ENCODE results near the gene ZBTB20.
"Not testable (repeated sequence)": the region's sequence is repeated elsewhere in the genome, so short reads cannot be mapped to it uniquely, and the experiment has no call there.

The ZBTB20 gene

DNA sequence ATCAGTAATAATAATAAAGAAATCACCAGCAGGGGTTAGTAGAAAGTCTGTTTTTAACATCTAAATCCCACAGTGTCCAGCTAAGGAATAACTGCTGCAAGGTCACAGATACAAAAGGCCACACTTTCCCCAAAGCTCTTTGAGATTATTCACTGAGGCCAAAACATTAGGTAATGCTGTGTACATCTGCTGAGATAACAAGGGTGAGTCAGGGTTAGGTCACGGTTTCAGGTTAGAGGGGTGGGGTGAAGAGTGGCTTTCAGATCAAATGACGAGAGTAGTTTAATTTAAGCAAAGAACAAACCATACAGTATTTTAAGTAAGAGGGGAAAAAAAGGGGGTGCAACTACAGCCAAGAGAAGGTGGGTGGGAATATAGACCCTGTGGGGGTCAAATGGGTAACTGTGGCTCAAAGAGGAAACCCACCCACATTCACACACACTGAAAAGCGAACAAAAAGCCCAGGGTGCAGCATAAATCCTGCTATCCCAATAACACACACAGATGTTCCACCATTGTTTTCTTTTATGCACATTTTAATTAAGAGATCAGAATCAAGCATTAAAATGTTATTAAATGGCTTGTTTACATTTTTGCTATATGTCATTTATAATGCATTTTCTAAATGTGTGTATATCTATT, 440.4 kb downstream of the ZBTB20 start:
- DNase-seq = no peak

DNA sequence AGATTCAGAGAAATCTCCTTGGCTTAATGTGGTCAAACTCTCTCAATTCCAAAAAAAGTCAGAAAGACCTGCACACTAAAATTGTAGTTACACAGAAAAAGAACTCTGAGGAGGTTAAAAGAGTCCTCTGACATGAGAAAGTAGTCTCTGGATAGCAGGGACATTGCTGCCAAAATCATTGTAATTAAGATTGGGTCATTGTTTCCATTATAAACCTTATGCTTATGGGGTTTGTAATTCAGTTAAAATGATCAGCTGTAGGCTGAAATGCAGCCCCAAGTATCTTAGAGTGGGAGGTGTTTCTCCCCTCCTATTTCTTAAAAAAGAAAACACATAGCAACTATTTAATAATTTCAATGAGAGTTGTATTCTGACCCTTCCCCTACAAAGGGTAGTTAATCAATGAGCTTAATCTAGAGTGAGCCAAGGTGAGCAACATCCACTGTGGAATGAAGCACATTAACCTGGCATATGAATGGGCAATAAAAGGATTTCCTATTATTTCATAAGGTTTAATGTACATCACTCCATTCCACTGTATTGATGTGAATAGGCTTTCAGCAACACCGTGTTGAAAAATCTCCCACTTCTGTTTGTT, 446.4 kb downstream of the ZBTB20 start:
- no peak for DNase-seq

DNA sequence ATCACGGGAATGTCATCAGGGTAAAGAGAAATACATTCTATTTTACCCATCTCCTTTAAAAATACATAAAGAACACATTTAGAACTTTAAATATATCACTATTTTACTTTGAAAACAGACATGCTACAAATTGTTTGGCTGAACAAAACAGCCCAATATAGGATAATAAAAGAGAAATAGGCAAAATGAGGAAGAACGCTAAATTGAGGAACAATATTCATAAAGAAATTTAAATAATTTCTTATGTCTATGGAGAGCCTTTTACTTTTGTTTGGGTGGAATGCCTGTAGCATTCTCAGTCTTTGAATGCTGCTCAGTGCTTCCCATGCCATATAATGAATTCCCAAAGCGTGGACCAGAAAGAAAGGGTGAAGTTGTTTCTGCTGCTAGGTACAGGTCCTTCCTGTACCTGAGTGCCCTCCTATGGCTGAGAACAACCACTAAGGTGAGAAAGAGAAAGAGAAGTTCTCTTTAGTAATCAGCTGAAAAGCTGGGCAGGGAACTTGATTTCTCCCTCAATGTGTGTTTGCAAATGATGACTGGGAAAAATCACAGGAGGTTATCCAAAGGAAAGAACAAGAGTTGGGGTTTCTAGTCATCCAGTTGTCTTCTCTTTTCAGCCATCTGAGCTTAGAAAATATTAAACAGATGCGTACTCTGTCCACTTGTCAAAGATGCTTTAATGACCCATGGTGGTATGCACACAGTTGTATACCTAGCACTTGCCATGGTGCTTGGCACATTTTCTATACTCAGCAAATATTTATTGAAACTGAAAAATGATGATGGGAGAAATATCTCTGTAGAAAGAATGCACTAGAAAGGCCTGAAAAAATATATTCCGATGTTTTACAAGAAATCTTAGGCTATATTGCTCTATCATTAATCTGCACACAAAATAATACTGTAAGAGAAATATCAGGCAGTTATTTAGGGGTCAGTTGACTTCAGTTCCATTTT, 448.7 kb downstream of the ZBTB20 start:
- no peak for DNase-seq

DNA sequence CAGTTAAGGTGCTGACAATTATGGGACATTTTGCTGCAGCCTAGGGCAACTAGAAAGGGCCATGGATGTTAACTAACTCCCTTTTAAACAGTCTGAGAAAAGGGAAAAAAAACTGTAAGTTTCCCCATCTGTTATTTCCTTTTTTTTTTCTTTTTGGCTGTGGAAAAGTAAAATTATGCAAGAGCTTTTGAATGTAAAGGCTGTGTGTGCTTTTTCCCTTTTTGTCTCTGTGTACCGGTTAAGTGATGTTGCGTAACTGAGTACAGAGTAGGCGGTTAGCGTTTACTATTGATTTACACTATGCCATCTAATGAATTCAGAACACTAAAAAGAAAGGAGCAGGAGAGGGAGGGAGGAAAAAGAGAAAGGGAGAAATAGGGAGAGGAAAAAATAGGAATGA, 449.7 kb downstream of the ZBTB20 start:
- no peak for DNase-seq

DNA sequence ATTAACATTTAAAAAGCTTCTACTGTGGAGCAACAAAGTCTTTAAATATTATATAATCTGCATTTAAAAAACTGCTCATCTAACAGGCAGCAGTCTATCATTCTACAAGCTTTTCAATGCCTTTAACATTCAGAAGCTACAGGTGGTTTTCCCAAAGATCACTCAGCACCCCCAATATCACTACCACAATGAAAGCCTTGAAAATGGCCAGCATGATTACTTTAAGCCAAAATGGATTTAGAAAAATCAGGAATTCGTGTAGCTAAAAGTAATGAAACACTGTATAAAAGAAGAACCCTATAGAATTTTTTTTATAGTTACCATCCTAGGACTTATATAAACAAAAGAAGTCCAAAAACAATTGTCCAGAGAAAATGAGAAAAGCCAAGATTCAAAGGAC, 452.8 kb downstream of the ZBTB20 start:
- DNase-seq = no peak

DNA sequence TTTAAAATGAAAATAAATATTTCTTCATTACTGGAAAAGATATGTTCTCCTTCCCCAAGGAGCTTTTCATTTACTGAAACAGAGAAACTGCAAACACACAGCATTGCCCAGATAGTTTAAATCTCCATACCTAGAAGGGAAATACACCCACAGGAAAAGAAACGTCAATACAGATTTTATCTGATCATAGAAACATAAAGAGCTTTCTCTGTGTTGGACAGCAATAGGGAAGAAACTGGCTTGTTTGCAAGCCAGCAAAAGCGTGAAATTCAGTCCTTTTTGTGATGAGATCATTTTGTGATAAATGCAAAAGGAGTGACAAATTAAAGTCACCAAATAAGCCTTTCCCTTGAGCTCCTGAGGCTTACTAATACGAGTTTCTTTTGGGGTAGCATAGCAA, 455.2 kb downstream of the ZBTB20 start:
- no peak for DNase-seq

DNA sequence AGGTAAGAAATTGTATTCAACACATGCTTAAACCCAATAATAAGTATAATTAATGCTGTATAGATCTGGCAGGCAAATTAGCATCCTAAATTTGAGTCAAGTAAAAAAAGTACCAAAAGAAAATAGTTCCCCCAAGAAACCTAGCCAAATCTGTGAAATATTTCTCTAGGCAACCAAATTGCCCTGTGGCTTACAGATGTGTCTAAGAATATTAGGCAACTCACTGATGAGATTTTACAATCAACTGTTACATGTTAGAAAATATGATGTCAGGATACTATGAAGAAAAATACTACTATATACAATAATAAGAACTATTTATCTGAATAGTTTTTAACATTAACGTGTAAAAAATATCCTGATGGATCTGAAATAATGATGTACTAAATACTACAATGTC, 456.2 kb downstream of the ZBTB20 start:
- DNase-seq = no peak

DNA sequence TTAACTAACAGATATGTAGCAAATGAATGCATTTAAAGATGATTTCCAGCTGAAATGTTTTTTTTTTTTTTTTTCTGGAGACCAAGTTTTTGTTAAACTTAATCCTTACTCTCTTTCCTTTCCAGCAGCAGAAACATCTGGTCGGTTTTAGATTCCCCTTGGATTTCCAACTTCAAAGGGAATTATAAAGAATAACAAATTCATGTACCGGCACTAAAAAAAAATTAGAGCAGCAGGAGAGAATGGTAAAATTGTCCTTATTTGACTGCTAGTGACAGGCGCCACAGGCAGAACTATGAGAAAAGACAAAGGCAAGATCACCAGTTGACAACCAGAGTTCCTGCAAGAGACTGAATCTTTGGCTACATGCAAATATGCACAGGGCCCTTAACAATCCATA, 459.9 kb downstream of the ZBTB20 start:
- DNase-seq = no peak

DNA sequence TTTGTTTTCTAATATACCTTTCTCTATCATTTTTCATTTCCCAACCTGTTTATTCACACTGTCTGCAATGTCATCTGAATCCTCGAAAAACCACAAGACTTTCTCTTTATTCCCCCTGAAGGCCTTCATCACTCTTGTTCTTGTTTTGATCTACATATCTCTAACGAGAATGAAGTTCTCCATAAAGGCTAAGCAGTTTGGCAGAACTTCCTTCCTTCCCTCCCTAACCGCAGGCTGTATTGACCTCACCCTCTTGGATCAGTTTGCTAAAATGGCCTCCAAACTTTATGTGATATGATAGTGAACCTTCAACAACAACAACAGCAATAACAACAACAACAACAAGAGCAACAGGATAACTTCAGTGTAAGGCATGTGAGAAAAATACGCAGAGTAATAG, 460.5 kb downstream of the ZBTB20 start:
- DNase-seq = no peak

DNA sequence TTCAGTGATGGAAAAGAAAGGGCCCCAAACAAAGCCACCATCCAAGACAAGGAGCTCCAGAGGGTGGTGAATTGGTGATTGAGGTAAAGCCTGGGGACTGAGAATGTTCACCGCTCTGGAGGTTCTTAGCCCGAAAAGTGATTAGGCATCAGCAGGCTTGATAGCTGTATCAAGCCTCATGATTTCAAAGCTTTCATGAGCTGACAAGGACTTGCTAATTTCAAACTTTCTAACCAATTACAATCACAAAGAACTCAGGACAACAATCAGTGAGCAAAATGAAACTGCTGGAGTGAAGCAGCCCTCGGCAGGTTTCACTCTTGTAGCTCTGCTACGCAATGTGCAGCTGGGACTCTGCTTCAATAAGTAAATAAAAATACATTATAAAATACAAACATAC, 461.9 kb downstream of the ZBTB20 start:
- DNase-seq = no peak

DNA sequence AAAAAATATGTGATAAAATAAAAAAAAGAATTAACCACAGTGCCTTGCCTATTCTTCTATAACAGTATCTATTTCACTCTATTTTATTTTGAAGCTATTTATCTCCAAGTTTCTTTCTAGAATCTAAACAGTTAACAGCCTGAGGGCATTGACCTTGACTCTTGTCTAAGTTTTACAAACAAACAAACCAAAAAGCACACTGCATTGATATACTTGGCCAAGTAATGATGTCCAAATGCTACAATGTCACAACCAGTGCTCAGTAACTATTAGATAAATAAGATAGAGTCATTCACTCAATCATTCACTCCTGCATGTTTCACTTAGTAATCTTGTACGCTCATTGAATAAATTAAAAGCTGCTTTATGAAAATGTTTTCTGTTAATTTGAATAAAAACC, 466.8 kb downstream of the ZBTB20 start:
- DNase-seq = no peak

DNA sequence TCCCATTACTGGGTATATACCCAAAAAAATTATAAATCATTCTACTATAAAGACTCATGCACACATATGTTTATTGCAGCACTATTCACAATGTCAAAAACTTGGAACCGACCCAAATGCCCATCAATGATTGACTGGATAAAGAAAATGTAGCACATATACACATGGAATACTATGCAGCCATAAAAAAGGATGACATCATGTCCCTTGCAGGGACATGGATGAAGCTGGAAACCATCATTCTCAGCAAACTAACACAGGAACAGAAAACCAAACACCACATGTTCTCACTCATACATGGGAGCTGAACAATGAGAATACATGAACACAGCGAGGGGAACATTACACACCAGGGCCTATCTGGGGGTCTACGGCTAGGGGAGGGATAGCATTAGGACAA, 467.3 kb downstream of the ZBTB20 start:
- not testable (repeated sequence) for DNase-seq

DNA sequence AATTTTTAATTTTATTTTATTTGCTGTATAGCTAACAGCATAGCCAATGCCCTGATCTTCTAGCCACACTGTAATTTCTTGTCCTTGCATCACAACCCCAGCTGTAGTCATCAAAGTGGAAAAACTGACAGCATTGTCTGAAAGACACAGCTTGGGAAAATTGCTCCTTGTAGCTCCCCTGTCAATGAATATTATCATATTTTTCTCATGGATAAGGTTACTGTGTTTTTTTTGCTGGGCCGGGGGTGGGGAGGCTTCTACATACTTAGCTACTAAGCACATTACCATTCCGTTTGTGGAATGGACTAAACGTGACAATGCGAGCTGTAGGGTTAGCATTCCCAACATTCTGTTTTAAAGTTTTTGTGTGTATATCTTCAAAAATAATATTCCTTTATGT, 472.0 kb downstream of the ZBTB20 start:
- no peak for DNase-seq

DNA sequence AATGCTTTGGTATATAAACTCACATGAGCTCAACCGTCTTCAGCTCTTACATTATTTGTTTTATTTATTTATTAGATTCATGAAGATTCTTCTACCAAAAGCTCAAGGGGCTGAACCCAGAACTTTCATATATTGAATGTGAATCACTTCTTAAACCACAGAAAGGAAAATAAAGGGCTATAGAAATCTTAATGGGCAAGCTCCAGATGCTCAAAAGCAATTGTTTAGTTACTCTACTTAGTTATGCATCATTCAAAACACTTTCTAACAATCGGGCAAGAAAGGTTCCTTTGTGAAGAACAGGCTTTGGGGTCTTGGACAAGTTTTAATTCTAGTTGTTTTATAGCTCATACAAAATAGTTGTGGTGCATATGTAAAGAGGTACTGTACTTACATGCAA, 473.1 kb downstream of the ZBTB20 start:
- no peak for DNase-seq

DNA sequence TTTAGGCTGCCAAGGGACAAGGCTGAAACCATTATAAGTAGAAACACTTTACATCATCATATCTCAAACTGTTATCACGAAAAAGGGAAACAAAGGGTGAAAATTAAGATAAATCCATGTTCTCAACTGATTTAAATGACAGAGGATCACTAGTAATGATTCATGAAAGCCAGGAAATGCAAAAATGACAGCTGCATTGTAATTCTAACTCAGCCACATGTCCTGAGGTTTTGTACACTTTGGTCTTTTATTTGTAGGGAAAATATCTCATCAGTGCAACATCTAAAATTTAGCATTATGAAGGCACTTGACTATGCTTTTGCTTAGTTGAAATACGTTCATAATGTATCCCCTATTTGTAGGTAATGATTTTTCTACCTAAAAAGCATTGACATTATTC, 473.6 kb downstream of the ZBTB20 start:
- DNase-seq = no peak

DNA sequence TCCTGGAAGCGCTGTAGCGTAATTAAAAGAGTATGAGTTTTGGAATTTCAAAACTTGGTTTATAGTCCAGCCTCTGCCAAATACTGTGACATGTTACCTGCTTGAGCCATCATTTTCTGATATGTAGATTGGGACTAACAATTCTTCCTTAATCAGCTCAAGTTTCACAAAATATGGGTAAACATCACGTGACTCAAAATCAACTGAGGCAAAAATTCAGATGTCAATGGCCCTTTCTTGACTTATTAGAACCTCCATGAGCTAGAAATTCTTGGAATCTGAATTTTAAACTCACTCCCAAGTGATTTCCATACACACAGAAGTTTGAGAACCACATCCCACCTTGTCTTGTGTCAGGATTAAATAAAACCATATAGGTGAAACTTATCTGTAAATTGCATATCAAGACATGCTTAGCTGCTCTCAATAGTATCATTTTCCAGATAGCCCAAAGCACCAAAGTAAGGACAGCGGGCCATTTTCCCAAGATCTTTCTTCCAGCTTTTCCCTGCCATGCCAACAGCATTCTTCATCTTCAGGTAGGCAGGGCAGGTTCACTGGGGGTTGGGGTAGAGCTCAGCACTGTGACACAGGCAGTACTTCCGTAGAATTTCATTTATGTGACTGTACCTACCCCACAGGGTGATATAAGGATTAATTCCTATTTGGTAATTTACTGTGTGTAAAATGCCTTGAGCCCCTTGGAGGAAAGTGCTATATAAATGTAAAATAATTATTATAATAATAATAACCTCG, 474.2 kb downstream of the ZBTB20 start:
- DNase-seq = no peak

DNA sequence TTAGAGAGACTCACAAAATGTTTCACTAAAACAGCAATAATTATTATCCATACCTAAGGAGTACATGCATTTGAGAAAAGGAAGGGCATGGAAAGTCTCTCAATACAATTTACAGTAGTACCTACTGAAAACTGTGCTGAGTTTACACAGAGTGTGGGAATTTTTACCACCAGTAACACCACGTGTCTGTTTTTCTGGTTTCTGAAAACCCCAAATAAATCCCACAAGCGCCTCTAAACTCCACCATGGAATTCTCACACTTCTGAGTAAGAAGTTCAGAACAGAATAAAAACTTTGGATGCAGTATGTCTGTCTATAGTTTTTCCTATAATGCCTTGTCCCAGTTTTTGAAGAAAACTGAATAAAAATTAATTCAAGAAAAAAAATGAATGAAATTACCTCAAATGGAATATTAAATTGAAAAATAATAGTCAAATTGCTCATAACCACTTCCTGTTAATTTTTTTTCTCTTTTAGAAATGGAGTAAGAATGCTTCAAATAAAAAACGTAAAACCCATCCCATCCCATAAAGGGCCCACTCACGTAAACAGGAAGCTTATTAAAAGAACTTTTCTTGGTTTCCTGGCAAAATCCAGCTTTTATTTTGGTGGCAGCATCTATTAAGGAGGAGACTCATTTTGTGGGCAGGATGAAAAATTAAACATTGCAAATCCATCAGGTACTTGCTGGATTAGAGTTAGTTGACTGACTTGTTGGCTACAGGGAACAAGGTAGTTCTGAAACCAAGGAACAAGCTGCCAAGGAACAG, 475.2 kb downstream of the ZBTB20 start:
- no peak for DNase-seq

DNA sequence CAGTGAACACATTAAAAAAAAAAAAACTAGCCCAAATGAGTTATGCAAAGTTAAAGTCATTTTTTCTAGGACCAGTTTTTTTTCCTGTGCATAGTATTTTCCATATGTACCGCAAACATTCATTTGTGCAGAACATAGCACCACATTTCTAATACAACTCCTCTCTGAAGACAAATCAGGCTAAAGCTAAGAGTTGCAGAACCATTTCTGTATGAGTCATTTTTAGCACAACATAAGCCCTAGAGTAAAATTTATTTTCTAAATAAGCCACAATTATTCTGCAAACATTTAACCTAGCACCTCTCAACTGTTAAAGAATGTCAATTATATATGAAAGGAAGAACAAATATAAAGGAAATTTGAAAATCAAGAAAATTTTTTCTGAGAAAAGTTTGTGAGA, 477.5 kb downstream of the ZBTB20 start:
- no peak for DNase-seq

DNA sequence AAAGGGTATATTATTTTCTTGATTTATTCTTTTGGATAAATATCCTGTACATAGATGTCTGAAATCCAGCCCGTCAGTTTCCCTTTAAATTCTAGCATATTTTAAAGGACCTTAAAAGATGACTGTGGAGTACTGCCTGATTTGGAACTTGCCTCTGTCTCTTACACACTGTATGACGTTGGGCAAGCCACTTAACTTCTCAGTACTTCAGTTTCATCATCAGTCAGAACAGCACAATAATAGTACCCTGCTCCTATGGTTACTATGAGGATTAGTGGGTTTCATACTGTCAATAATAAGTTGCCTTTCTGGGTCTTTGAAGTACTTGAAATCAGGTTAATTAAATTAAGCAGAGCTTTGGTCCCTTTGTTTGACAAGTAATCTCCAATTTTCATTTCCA, 479.0 kb downstream of the ZBTB20 start:
- peak; percentile 22 for DNase-seq

DNA sequence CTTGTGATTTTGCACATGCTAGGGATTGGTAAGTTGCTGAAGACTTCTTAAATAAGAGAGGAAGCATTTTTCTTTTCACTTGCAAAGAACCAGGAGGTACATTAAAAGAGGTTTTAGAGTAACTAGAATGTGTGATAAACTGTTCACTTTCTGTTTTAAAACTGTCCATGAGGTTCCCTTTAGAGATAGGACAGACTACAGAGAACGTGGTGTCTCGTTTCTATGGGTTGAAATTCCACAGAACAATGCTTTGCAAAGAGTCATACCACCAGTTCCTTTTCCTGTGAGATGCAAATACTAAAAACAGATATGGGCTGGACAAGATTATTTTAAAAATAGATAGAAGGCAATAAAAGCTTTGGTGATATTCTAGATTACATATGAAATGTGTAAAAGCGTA, 480.5 kb downstream of the ZBTB20 start:
- DNase-seq = no peak

DNA sequence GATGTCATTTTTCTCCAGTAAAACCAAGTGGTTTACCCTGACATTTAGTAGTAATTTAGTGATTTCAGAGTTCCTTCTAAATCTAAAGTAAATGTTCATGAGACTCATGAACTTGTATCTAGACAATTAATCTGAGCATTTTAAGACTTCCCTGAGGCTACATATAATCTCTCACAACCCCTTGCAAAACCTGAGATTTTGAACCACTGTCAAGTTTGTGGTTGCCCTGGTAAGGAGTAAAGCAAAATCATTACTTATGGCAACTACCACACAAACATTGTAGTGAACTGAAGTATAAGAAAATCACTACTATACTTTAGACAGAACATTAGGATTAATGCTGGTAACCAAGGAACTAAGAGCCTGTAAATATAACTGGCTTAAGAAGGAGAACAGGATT, 483.1 kb downstream of the ZBTB20 start:
- DNase-seq = no peak

DNA sequence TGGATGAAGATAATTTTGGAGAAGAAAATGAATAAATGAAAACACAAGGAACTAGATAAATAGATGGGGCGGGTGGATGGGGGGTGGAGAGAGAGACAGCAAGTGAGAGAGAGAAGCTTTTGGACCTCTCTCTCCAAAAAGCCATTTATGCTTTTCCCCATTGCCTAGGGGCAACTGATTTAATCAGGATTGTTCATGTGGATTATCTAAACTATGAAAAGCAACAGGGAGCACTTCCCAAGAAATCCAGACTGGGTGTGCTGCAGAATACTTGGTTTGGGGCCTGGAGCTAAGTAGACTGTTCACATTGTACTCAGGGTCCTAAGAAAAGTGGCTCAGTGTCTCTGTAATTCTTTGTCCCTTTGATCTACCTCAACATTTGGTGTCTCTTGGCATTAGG, 486.3 kb downstream of the ZBTB20 start:
- DNase-seq = no peak

DNA sequence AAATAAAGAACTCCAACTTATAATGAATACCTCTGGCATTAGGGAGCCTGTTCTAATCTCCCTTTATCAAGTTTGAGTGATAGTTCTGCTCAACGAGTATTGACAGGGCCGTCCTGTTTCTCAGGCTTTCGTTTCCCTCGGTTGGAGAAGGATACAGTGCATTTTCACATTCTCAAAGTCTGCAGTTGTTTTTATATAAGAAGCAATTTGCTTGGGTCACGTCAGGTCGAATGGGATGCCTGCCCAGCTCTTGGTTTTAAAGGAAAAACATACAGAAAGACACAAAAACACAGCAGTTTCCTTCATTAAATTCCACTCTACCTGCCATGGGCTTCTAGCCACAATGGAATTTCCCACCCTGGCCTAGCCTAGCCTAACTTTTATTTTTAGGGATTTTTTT, 487.0 kb downstream of the ZBTB20 start:
- peak; percentile 10 for DNase-seq

Data from NCI-H82 (cell line).